ENCODE measurements around the gene SYTL4. TPM values are rescaled to one million over a fixed set of nuclear protein-coding genes. Genes with fewer than 3 reads are reported as not detected.
"Not testable (repeated sequence)": the region's sequence is repeated elsewhere in the genome, so short reads cannot be mapped to it uniquely, and the experiment has no call there.

The SYTL4 gene
- 10 to 100 TPM in 1 of 4 donors, 1 to 10 TPM in 3; 5.4 to 14.9 (median 6.9) TPM for total RNA-seq

DNA sequence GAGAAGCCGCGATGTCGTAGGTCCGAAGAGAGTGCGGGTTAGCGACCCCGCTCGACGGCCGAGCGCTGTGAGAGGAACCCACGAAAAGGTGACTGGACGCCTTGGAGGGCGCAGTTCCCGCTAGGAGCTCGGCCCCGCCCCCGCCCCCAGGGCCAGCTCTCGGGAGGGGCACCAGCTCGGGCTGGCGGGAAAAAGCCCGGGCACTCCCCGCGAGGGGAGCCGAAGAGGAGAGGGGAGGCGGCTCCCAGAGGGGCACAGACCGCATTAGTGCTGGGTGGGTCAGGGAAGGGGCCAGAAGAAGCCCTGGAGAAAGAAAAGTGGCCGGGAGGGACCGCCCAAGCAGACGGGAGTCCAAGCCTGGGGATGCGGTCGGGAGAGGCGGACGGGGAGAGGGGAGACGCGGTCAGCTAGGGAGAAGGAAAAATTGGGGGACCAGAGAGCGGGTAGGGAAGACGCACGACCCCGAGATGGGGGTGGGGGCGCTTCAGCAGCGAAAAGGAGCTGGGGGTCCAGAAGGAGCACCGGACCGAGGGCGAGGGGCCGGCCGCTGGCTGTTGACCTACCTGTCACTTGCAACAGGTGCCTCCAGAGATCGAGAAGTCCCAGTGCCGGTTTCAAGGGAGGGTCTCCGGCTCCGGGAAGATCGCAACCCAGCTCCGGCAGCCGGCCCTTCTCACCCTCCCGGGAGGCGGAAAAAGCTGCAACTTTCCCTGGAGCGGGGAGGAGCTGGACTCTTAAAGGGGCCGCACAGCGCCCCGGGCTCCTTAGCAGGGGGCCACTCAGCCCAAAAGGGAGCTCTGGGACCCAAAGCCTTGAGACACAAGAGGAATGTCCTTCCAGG, at the start of gene SYTL4:
Gene SYTL4, minus strand, starts transcription at position 681 of the 841 bp plus-strand sequence. CDS start 30,084 bp downstream, outside the sequence.
- H3K27me3 ChIP-seq: no peaks in the 10 kb centered on the region
- intact Hi-C loops (cut with DNase I): no loop called here
- 2 to 35% methylated on average over 17 to 35 of the region's 60 CpGs for WGBS, 2 donors
- peaks cover 0 to 9% (median 0%) of the 10 kb centered on the region in 3 donors for H3K4me1 ChIP-seq
- H3K27ac ChIP-seq: peak within 1 kb of the TSS; percentile 26 to 70 (median 58)
- no peaks in the 10 kb centered on the region for H3K9me3 ChIP-seq
- no peaks in the 10 kb centered on the region for H3K36me3 ChIP-seq
- TF ChIP-seq POLR2A (IDR thresholded peaks at IDR 0.05): no peak
- TF ChIP-seq, protein P1, sequence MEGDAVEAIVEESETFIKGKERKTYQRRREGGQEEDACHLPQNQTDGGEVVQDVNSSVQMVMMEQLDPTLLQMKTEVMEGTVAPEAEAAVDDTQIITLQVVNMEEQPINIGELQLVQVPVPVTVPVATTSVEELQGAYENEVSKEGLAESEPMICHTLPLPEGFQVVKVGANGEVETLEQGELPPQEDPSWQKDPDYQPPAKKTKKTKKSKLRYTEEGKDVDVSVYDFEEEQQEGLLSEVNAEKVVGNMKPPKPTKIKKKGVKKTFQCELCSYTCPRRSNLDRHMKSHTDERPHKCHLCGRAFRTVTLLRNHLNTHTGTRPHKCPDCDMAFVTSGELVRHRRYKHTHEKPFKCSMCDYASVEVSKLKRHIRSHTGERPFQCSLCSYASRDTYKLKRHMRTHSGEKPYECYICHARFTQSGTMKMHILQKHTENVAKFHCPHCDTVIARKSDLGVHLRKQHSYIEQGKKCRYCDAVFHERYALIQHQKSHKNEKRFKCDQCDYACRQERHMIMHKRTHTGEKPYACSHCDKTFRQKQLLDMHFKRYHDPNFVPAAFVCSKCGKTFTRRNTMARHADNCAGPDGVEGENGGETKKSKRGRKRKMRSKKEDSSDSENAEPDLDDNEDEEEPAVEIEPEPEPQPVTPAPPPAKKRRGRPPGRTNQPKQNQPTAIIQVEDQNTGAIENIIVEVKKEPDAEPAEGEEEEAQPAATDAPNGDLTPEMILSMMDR (IDR thresholded peaks at IDR 0.05): no peak
- no peak for DNase-seq
- peak within 1 kb of the TSS; percentile 53 to 75 (median 72) for H3K4me3 ChIP-seq

DNA sequence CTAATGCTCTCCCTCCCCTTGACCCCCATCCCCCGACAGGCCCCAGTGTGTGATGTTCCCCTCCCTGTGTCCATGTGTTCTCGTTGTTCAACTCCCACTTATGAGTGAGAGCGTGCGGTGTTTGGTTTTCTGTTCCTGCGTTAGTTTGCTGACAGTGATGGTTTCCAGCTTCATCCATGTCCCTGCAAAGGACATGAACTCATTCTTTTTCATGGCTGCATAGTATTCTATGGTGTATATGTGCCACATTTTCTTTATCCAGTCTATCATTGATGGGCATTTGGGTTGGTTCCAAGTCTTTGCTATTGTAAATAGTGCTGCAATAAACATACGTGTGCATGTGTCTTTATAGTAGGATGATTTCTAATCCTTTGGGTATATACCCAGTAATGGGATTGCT, 37.5 kb upstream of the SYTL4 start:
- intact Hi-C loops (cut with DNase I): loop anchor here (5.0 kb wide), 1 partner anchor 82 kb away; no protein-coding TSS in a partner anchor
- H3K27me3 ChIP-seq, H3K36me3 ChIP-seq, H3K4me3 ChIP-seq, H3K9me3 ChIP-seq, H3K27ac ChIP-seq, H3K4me1 ChIP-seq, DNase-seq: not testable (repeated sequence)
- 72 to 83% methylated on average over 4 to 6 of the region's 6 CpGs for WGBS, 2 donors

DNA sequence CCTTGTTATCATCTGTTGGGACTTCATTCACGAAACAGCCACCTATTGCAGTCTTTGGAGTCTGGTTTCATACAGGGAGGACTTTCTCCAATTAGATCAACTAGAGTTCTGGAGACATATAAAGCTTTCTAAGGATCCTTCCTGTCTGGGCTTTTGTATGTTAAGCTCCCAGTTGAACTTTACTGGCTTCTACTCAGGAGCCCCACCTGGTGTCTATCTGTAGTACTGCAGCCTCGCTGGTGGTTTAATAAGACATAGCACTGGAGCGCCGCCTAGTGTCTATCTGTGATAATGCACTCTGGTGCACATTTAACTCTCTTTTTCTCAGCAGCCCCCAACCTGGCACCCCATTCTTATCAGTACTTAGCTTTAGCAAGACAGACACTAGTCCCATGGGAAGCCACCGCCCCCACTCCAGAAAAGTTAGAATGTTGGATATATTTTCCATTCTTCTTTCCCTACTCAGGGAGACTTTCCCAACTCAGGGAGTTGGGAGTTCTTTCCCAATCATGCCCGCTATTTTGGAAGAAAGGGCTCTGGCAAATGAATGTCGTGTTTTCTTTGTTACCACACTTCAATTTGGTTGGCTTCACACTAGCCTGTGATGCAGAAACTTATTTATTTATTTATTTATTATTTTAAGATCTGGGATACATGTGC, 36.9 kb upstream of the SYTL4 start:
- intact Hi-C loops (cut with DNase I): loop anchor here (5.0 kb wide), 1 partner anchor 82 kb away; no protein-coding TSS in a partner anchor
- TF ChIP-seq, protein P1 (IDR thresholded peaks at IDR 0.05): peak; percentile 91 to 100 (median 99)
- no peak for TF ChIP-seq POLR2A (IDR thresholded peaks at IDR 0.05)
- H3K27ac ChIP-seq: no peak overlapping the region
- H3K36me3 ChIP-seq: no peaks in the 10 kb centered on the region
- no peaks in the 10 kb centered on the region for H3K9me3 ChIP-seq
- H3K4me1 ChIP-seq: no peaks in the 10 kb centered on the region
- WGBS, 2 donors: 20 to 23% methylated on average over 6 to 7 of the region's 7 CpGs
- H3K27me3 ChIP-seq: no peaks in the 10 kb centered on the region
- no peak overlapping the region for H3K4me3 ChIP-seq
- DNase-seq: peak; percentile 41

DNA sequence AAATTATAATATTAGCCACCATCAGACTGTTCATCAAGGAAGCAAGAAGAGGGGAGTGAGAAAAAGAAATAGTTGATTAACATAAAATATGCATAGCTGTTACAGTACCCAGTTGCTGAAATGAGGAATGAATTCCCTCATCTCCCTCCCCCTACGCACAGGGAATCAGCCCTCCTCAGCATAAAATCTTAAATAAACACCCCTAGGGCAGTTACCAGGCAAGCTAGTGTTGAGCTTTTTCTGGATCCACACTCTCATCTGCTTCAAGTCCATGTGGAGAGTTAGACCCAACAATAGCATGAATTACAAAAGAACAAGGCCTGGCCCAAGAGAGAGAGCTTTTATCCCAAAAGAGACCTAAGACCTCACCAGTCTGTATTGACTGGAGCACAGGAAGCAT, 19.0 kb upstream of the SYTL4 start:
- no peak for TF ChIP-seq POLR2A (IDR thresholded peaks at IDR 0.05)
- TF ChIP-seq, protein P1 (IDR thresholded peaks at IDR 0.05): no peak
- H3K36me3 ChIP-seq: no peaks in the 10 kb centered on the region
- intact Hi-C loops (cut with DNase I): no loop called here
- 22 to 73% methylated on average over 1 of the region's 1 CpG for WGBS, 2 donors
- H3K9me3 ChIP-seq: no peaks in the 10 kb centered on the region
- DNase-seq: no peak
- H3K27me3 ChIP-seq: no peaks in the 10 kb centered on the region
- no peak overlapping the region for H3K27ac ChIP-seq
- H3K4me1 ChIP-seq: peaks cover 0 to 11% (median 0%) of the 10 kb centered on the region in 3 donors
- H3K4me3 ChIP-seq: no peak overlapping the region

DNA sequence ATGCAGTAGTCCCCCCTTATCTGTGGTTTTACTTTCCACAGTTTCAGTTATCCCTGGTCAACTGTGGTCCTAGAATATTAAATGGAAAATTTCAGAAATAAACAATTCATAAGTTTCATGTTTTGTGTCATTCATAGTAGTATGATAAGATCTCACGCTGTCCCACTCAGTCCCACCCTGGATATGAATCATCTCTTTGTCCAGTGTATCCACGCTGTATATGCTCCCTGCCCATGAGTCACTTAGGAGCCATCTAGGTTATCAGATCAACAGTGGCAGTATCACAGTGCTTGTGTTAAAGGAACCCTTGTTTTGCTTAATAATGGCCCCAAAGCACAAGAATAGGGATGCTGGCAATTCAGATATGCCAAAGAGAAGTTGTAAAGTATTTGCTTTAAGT, 16.2 kb upstream of the SYTL4 start:
- Histone ChIP-seq H3K27ac (no peak overlapping the region), H3K9me3 (no peaks in the 10 kb centered on the region), H3K4me3 (no peak overlapping the region), H3K27me3 (peaks cover 0 to 3% (median 0%) of the 10 kb centered on the region in 4 donors), H3K4me1 (peaks cover 0 to 23% (median 0%) of the 10 kb centered on the region in 3 donors), H3K36me3 (no peaks in the 10 kb centered on the region)
- intact Hi-C loops (cut with DNase I): no loop called here
- TF ChIP-seq POLR2A (IDR thresholded peaks at IDR 0.05): no peak
- TF ChIP-seq, protein P1 (IDR thresholded peaks at IDR 0.05): no peak
- no peak for DNase-seq
- WGBS, 2 donors: 46 to 69% methylated on average over 2 of the region's 2 CpGs

All from esophagus squamous epithelium (tissue), 5 donors.